H1 (cell line): Measurements from ENCODE around the gene SAAL1.

Source experiments
- CTCF ChIP-seq, 3 experiments: IDR thresholded peaks; 1 replicate in 2 of 3; 2 replicates in 1 of 3; pipeline versions ENCODE4 v1.5.1 to v1.6.1; 2011; ENCODE audit warnings: low read length in 3 of 3, mild to moderate bottlenecking in 3 of 3, inconsistent platforms in 2 of 3, low read depth in 1 of 3, moderate library complexity in 1 of 3; ENCODE audit not compliant: insufficient read depth in 1 of 3; ENCODE audit errors: control extremely low read depth in 1 of 3
- EZH2 ChIP-seq: fragments of 200-600 bp; sonication (generic); IDR thresholded peaks from 2 replicates; pipeline ENCODE4 v1.7.1; 2012; ENCODE audit warnings: low read depth, mild to moderate bottlenecking, moderate library complexity, low read length, inconsistent platforms; ENCODE audit not compliant: severe bottlenecking
- NRF1 ChIP-seq: IDR thresholded peaks from 2 replicates; pipeline ENCODE4 v1.6.1; 2011; ENCODE audit warnings: mild to moderate bottlenecking, low read depth, low read length, improper control_type of control experiment
- RAD21 ChIP-seq, 2 experiments: IDR thresholded peaks in 1 of 2; conservative IDR thresholded peaks in 1 of 2; 2 replicates each; pipeline ENCODE4 v1.6.1; 2011; ENCODE audit warnings: low read depth in 2 of 2, low read length in 2 of 2, improper control_type of control experiment in 1 of 2, inconsistent platforms in 1 of 2, mild to moderate bottlenecking in 1 of 2, moderate library complexity in 1 of 2
- TAF1 ChIP-seq: IDR thresholded peaks from 2 replicates; pipeline ENCODE4 v1.6.1; 2011; ENCODE audit warnings: mild to moderate bottlenecking, low read depth, low read length

- TF ChIP-seq CTCF (IDR thresholded peaks at IDR 0.05; ENCODE audit: control extremely low read depth in 1 of 3, insufficient read depth in 1 of 3, low read depth in 1 of 3, low read length in 3 of 3) (no peak), EZH2 (no peak), NRF1 (no peak), TAF1 (no peak), RAD21 (IDR thresholded peaks at IDR 0.05 in 1 of 2, conservative IDR thresholded peaks at IDR 0.05 in 1 of 2; ENCODE audit: low read depth in 2 of 2, low read length in 2 of 2) (no peak)
Measured at GRCh38 chr11:18091731-18092130, 14.2 kb downstream of the SAAL1 start.
